Activated CD4-positive, alpha-beta T cell treated with anti-CD3 and anti-CD28 coated beads, Interleukin-2, amount 10 ng/mL, durations not matched to agents 7 days and 5 days (primary cell): ENCODE measurements around the gene CD300LB. TPM values are rescaled to one million over a fixed set of nuclear protein-coding genes. Genes with fewer than 3 reads are reported as not detected.

Experiments
- CTCF ChIA-PET: fragments of 350-600 bp; sonication (Branson Sonifier 250); formaldehyde crosslinking; loops from one replicate; lab custom pipeline; 2021; ENCODE audit warnings: antibody characterized with exemption; lab: Charles Lee
- POLR2A ChIA-PET: fragments of 350-600 bp; sonication (Branson Sonifier 250); formaldehyde crosslinking; loops from one replicate; lab custom pipeline; 2021; ENCODE audit warnings: antibody characterized with exemption; lab: Charles Lee
- DNase-seq: peaks from one replicate; pipeline ENCODE4 v3.0.0-alpha.2; 2020
- H3K27ac Mint-ChIP-seq: one replicate; pipeline ENCODE4 v1.8.0; 2021; ENCODE audit warnings: mild to moderate bottlenecking, moderate library complexity, mixed read lengths
- H3K27me3 Mint-ChIP-seq: one replicate; pipeline ENCODE4 v1.8.0; 2021; ENCODE audit warnings: mixed read lengths
- H3K36me3 Mint-ChIP-seq: one replicate; pipeline ENCODE4 v1.8.0; 2021; ENCODE audit warnings: low read depth, mixed read lengths
- H3K4me1 Mint-ChIP-seq: one replicate; pipeline ENCODE4 v1.8.0; 2021; ENCODE audit warnings: mixed read lengths
- H3K4me3 Mint-ChIP-seq: one replicate; pipeline ENCODE4 v1.8.0; 2021; ENCODE audit warnings: mild to moderate bottlenecking, moderate library complexity, mixed read lengths
- H3K9me3 Mint-ChIP-seq: one replicate; pipeline ENCODE4 v1.8.0; 2021; ENCODE audit warnings: mixed read lengths
- total RNA-seq, 2 experiments: library from RNA; stranded (reverse); gene quantifications; one replicate each; pipeline ENCODE4 v1.2.3, GENCODE V29; 2021

CD300LB gene
- total RNA-seq, 2 experiments from 2014 or later = not detected

DNA sequence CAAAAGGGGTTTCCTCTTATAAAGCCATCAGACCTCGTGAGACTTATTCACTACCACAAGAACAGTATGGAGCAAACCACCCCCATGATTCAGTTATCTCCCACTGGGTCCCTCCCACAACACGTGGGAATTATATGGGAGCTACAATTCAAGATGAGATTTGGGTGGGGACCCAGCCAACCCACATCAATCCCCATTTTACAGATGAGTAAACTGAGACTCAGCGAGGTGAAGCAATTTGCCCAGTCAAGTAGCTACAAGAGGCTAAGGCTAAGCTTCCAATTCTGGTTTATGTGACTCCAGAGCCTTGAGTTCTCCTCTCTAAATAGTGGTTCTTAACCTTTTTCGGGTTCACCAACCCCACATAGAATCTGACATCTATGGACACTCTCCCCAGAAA, 56.1 kb downstream of the CD300LB start:
- no peak for DNase-seq
- no peak overlapping the region for H3K27ac Mint-ChIP-seq
- H3K36me3 Mint-ChIP-seq = peaks cover 43% of the 10 kb centered on the region
- ChIA-PET CTCF (no interaction called here), POLR2A (no interaction called here)
- H3K9me3 Mint-ChIP-seq = peaks cover 27% of the 10 kb centered on the region
- peaks cover 59% of the 10 kb centered on the region for H3K4me1 Mint-ChIP-seq
- no peak overlapping the region for H3K4me3 Mint-ChIP-seq
- H3K27me3 Mint-ChIP-seq = peaks cover 2% of the 10 kb centered on the region

DNA sequence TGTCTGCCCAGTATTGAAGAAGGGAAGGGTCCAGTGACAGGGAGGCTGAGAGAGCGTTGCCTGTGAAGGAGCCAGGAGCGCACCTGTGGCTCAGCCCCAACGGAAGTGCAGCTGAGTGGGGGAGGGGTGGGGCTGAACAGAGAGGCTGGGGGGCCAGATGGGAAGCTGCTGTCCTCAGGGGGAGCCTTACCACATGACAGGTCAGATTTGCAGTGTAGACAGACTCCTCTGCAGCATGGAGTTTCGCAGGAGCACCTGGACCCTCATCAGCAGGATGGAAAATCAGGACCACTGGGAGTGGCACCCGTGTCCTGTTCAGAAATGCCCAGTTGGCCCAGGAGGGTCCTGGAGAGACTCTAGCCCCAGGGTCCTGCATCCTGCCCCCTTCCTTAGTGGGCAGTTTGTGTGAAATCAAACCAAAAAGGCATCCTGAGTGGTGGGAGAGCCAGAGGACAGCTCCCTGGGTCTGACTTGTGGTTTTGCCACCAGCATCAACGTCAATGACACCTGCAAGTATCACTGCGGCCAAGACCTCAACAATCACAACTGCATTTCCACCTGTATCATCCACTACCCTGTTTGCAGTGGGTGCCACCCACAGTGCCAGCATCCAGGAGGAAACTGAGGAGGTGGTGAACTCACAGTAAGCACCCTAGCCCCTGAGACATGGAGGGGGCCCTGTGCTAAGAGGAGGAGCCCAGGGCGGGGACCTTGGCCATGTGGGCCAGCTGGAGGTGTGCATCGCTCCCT, 57.1 kb downstream of the CD300LB start:
- peaks cover 54% of the 10 kb centered on the region for H3K4me1 Mint-ChIP-seq
- peaks cover 7% of the 10 kb centered on the region for H3K27me3 Mint-ChIP-seq
- H3K9me3 Mint-ChIP-seq = peaks cover 27% of the 10 kb centered on the region
- ChIA-PET POLR2A (no interaction called here), CTCF (interaction anchor here (0.6 to 1.0 kb wide), 2 partner anchors 22 to 30 kb away, joined by 3 to 4 read pairs; no protein-coding TSS in a partner anchor)
- DNase-seq = peak; percentile 29
- H3K27ac Mint-ChIP-seq = peak overlapping the region; percentile 78
- H3K36me3 Mint-ChIP-seq = peaks cover 43% of the 10 kb centered on the region
- H3K4me3 Mint-ChIP-seq = no peak overlapping the region

DNA sequence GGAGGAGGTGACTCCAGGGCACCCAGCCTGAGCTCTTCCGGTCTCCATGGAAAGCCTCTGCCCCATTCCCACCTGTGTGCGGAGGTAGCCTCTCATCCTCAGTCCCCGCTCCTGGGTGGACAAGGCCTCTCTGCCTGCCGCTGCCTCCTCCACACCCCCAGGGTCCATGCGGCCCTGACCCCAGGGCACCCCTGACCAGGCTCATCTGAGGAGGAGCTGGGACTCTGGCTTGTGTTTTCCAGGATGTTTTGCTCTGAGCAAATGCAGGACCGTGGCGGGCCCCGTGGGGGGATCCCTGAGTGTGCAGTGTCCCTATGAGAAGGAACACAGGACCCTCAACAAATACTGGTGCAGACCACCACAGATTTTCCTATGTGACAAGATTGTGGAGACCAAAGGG, 58.0 kb downstream of the CD300LB start:
- no peak for DNase-seq
- ChIA-PET POLR2A (interaction anchor here (0.7 kb wide), 1 partner anchor 25 kb away, joined by 3 read pairs; no protein-coding TSS in a partner anchor), CTCF (interaction anchor here (0.6 to 1.6 kb wide), 4 partner anchors 9 to 36 kb away, joined by 3 to 4 read pairs (median 4); no protein-coding TSS in a partner anchor)
- peaks cover 46% of the 10 kb centered on the region for H3K4me1 Mint-ChIP-seq
- peaks cover 27% of the 10 kb centered on the region for H3K9me3 Mint-ChIP-seq
- H3K27ac Mint-ChIP-seq = no peak overlapping the region
- peaks cover 7% of the 10 kb centered on the region for H3K27me3 Mint-ChIP-seq
- no peak overlapping the region for H3K4me3 Mint-ChIP-seq
- H3K36me3 Mint-ChIP-seq = peaks cover 38% of the 10 kb centered on the region

DNA sequence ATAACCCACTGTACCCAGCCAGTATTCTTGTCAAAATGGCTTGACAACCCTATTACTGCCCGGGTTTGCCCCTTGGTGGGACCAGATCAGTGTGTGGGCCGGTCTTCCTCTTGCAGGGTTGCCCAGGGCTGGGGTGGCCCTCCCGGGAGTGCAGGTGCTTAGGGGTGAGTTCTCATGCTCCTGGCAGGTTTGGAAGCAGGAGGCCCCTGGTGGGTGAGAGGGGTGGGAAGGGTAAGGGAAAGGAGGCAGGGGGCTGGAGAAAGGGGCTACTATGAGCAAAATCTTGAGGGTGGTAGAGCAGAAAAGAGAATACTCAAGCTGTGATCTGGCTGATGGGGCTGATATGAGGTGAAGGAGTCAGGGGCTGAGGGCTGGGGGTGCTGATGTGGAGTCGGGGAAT, 58.4 kb downstream of the CD300LB start:
- POLR2A ChIA-PET = interaction anchor here (0.6 kb wide), 1 partner anchor 8 kb away, joined by 3 read pairs; no protein-coding TSS in a partner anchor
- peaks cover 27% of the 10 kb centered on the region for H3K9me3 Mint-ChIP-seq
- no peak overlapping the region for H3K27ac Mint-ChIP-seq

DNA sequence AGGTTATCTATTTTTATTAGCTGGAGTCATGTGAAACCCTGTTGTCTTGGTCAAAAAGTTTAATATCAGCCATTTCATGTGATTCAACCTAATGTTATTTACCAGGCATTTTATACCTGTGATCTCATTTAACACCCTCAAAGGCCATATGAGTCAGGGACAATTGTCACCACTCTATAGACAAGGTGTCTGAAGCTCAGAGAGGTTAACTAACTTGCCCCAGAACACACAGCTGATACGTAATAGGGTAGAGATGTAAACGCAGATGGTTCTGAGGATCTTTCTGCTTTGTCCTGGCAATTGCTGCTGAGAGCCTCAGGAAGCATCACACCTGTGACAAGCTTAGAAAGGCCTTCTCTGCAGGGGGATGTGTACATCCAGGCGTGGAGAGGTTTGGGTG, 59.9 kb downstream of the CD300LB start:
- Mint-ChIP-seq H3K4me3 (no peak overlapping the region), H3K27me3 (peaks cover 11% of the 10 kb centered on the region), H3K9me3 (peaks cover 21% of the 10 kb centered on the region), H3K36me3 (peaks cover 25% of the 10 kb centered on the region), H3K27ac (no peak overlapping the region), H3K4me1 (peaks cover 44% of the 10 kb centered on the region)
- no peak for DNase-seq
- ChIA-PET POLR2A (no interaction called here), CTCF (interaction anchor here (0.5 to 2.0 kb wide), 4 partner anchors 17 to 294 kb away, joined by 3 to 5 read pairs (median 3); no protein-coding TSS in a partner anchor)

More for the DNA sequence above, 58.4 kb downstream of the CD300LB start:
- Mint-ChIP-seq H3K36me3 (peaks cover 36% of the 10 kb centered on the region), H3K4me1 (peaks cover 42% of the 10 kb centered on the region), H3K4me3 (no peak overlapping the region), H3K27me3 (peaks cover 7% of the 10 kb centered on the region)
- CTCF ChIA-PET = interaction anchor here (1.6 to 2.0 kb wide), 2 partner anchors 9 to 15 kb away, joined by 4 to 5 read pairs; no protein-coding TSS in a partner anchor
- DNase-seq = no peak

Other genes with a start within 250 kb of the CD300LB start
- under 1 TPM; 0.69 to 0.79 TPM for gene KIF19, start 205.2 kb downstream of the CD300LB start, total RNA-seq
- not detected for gene BTBD17, start 169.6 kb downstream of the CD300LB start, total RNA-seq
- gene GPR142, start 164.0 kb downstream of the CD300LB start, total RNA-seq = not detected
- not detected for gene GPRC5C, start 99.4 kb downstream of the CD300LB start, total RNA-seq
- gene CD300A, start 64.8 kb downstream of the CD300LB start, total RNA-seq = 1 to 10 TPM; 6.7 to 6.8 TPM
- gene CD300C, start 14.6 kb upstream of the CD300LB start, total RNA-seq = under 1 TPM; 0.52 to 0.57 TPM
- not detected for gene CD300H, start 36.0 kb upstream of the CD300LB start, total RNA-seq
- gene CD300LD, start 60.8 kb upstream of the CD300LB start, total RNA-seq = under 1 TPM in 1 of 2 experiments, not detected in 1; 0.15 TPM
- gene CD300E, start 92.3 kb upstream of the CD300LB start, total RNA-seq = not detected
- gene CD300LF, start 181.4 kb upstream of the CD300LB start, total RNA-seq = not detected
- 10 to 100 TPM; 28.2 to 30.4 TPM for gene RAB37, start 205.8 kb upstream of the CD300LB start, total RNA-seq
- 100 to 1,000 TPM; 254 to 281 TPM for gene NHERF1, start 217.2 kb upstream of the CD300LB start, total RNA-seq
- gene NAT9, start 244.9 kb upstream of the CD300LB start, total RNA-seq = 10 to 100 TPM; 28.6 to 34.4 TPM